GM03348 (cell line): ENCODE results near the gene MGAT3.
"Not testable (repeated sequence)": the region's sequence is repeated elsewhere in the genome, so short reads cannot be mapped to it uniquely, and the experiment has no call there.

Source experiments
- DNase-seq: peaks from one replicate; pipeline ENCODE4 v3.0.0; 2012; ENCODE audit warnings: low spot score

MGAT3 gene

GRCh38 chr22:39456522-39457197 lies at the start of gene MGAT3:
Gene MGAT3, plus strand, starts transcription at chr22:39457012. Its CDS starts 30,336 bp downstream, at chr22:39487348.
- DNase-seq = no peak

GRCh38 chr22:39408173-39408572 lies 48.6 kb upstream of the MGAT3 start:
- no peak for DNase-seq

DNA sequence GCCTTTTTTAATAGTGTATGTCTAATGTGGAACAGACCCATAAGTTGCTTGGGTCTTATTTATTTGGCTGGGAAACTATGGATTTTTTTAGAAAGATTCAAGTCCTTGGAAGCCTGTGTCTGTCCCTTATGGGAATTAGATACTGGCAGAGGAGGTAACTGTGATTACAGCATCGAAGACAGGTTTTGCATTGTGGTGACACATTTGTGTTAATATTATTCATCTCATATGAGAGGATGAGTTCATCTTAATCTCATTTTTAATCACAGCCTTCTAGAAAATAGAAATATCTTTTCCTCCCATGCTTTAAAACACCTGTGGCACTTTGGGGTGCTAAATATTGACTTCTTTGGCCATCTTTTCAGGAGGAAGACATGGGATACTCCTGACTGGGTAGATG lies 48.0 kb upstream of the MGAT3 start:
- DNase-seq = no peak

GRCh38 chr22:39409516-39410029 lies 47.2 kb upstream of the MGAT3 start:
- no peak for DNase-seq

GRCh38 chr22:39410264-39410663 lies 46.5 kb upstream of the MGAT3 start:
- no peak for DNase-seq

- DNase-seq = not testable (repeated sequence)
Measured at GRCh38 chr22:39411828-39412365, 44.9 kb upstream of the MGAT3 start.

- not testable (repeated sequence) for DNase-seq
Measured at GRCh38 chr22:39413204-39413603, 43.6 kb upstream of the MGAT3 start.

- no peak for DNase-seq
Measured at GRCh38 chr22:39414377-39414776, 42.4 kb upstream of the MGAT3 start.

DNA sequence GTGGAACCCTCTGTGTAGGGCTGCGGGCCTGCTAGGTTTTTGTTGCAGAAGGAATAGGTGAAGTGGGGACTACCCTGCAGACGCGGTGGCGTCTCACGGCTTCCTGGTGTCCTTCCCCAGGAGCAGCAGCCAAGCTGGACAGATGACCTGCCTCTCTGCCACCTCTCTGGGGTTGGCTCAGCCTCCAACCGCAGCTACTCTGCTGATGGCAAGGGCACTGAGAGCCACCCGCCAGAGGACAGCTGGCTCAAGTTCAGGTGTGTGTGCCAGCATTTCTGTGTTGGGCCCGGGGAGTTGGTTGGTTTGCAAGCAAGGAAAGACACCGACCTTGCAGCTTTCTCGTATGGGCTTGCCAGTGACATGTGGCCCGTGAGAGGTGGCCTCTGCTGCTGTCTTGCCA lies 41.9 kb upstream of the MGAT3 start:
- no peak for DNase-seq

DNA sequence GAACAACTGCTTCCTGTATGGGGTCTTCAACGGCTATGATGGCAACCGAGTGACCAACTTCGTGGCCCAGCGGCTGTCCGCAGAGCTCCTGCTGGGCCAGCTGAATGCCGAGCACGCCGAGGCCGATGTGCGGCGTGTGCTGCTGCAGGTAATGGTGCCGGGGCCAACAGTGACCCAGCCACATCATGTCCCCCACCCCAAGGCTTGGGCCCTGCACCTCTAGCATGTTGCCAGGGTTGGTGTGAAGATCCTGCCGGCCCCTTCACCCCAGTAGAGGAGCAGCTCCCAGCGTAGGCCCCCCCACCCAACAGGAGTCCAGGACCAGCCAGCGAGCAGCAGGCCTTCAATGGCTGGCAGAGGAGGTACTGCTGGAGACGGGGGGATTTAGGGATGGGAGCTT lies 41.3 kb upstream of the MGAT3 start:
- DNase-seq = no peak

GRCh38 chr22:39416319-39416718 lies 40.5 kb upstream of the MGAT3 start:
- DNase-seq = no peak

DNA sequence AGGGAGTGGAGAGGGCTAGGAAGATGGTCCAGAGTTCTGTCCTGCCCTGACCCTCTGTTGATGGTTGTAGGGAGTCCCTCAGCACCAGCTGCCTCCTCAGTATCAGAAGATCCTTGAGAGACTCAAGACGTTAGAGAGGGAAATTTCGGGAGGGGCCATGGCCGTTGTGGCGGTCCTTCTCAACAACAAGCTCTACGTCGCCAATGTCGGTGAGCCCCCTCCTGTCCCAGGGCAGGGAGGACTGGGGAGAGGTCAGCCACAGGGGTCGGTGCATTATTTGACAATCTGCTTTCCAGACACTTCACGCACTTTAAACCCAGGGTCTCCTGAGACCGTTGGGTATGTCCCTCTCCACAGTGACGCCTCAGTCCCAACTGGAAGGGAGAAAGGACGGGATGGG lies 39.2 kb upstream of the MGAT3 start:
- no peak for DNase-seq

DNA sequence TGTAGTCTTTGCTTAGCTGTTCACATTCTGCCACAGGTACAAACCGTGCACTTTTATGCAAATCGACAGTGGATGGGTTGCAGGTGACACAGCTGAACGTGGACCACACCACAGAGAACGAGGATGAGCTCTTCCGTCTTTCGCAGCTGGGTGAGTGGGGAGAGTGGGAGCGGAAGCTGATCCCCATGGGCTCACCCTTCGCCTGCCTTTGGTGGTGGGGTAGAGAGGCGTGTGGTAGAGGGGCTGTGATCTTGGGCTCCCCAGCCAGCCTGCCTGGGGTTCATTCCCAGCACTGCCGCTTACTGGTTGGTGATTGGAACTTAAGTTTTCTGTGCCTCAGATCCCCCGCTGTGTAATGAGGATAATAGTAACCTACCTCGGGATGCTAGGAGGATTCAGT lies 38.1 kb upstream of the MGAT3 start:
- DNase-seq = no peak

DNA sequence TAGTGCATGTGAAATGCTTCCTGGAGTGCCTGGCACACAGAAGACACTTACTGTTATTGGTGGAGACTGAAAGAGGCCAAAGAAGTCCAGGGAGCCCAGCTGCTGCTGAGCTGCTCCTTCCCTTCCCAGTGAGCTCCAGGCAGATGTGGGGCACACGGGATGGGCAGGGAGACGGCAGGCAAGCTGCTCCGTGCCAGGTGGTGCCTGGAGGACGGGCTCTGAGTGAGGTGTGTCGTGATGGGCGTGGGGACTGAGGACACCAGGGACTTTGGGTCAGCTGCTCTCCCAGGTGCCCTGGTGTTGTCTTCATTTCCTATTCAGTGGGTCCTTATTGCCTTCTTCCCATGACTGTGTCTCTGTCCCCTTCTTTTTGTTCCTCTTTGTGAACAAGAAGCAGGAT lies 37.7 kb upstream of the MGAT3 start:
- no peak for DNase-seq

- DNase-seq = no peak
Measured at GRCh38 chr22:39419911-39420310, 36.9 kb upstream of the MGAT3 start.

DNA sequence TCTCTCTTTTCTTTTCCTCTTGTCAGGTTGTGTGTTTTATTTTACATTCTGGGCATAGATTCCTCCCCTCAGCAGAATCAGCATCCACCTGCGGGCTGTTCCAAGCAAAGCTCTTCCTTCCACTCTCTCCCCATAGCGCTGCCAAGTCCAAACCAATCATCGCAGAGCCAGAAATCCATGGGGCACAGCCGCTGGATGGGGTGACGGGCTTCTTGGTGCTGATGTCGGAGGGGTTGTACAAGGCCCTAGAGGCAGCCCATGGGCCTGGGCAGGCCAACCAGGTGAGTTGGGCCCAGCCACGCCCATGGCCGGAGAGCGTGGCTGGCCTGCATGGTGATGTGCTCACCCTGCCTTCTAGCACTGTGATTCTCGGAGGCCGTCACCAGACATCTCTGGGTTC lies 35.1 kb upstream of the MGAT3 start:
- DNase-seq = no peak

GRCh38 chr22:39422101-39422500 lies 34.7 kb upstream of the MGAT3 start:
- DNase-seq = no peak

DNA sequence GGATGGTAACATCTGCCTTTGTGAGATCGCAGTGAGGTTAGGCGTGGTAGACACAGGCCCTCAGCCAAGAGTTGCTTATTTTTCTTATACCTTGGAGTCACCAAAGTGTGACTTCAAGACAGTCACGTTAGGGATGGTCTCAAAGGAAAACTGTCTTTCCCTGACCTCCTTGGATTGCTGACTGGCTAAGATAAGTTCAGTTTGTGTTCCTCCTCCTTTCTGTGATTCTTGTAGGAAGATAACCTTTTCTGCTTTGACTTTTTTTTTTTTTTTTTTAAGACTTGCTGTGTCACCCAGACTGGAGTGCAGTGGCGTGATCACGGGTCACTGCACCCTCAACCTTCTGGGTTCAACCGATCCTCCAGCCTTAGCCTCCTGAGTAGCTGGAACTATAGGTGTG lies 34.1 kb upstream of the MGAT3 start:
- no peak for DNase-seq

GRCh38 chr22:39423976-39424375 lies 32.8 kb upstream of the MGAT3 start:
- DNase-seq = no peak

DNA sequence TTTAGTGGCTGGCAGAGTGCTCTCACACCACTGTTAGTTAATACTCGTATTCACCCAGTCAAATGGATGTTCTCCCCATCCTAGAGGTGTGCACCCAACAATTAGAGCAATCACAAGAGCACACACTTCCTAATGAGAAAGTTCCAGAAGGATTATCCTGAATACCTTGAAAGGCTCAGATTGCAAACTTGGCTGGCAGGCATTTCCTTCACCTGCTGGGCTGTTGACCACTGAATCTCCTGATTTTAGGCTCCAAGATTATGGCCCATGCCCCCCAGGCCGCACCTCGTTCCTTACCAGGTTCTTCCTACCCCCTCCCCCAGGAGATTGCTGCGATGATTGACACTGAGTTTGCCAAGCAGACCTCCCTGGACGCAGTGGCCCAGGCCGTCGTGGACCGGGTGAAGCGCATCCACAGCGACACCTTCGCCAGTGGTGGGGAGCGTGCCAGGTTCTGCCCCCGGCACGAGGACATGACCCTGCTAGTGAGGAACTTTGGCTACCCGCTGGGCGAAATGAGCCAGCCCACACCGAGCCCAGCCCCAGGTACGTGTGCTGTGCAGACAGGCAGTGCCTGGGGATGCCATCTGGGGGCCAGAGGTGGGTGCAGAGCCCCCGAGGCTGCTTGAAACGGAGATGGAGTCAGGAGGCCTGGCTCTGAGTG lies 30.3 kb upstream of the MGAT3 start:
- no peak for DNase-seq

DNA sequence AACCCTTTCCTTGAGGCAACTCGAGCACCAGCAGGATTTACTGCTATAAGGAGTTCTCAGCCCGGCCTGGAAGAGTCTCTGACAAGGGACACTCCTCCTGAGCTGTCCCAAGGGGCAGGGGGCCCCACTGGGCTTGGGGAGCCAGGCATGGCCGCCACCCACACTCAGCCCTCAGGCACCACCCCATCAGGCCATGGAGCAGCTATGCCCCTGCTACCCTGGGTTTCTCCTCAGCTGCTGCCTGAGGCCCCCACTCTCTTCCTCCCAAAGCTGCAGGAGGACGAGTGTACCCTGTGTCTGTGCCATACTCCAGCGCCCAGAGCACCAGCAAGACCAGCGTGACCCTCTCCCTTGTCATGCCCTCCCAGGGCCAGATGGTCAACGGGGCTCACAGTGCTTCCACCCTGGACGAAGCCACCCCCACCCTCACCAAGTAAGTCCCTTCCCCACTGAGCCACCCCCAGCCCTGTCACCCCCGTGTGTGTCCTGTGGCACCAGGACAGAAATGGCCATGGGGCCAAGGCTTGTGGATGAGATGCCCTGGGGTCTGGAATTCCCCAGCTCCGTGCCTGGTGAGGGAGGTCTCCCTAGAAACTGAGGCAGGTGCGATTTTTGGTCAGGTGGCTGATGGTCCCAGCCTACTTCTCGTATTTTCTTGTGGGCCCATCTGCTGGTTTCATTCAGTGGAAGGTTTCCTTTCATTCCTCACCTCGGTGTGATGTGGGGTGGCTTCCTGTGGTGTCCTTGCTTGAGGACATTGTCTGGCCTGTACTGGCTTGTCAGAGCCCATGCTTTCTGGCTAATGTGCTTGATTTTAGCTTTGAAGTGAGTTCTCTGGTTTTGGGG lies 28.8 kb upstream of the MGAT3 start:
- DNase-seq = no peak

- no peak for DNase-seq
Measured at GRCh38 chr22:39428597-39429071, 28.2 kb upstream of the MGAT3 start.
